HCT116 (cell line): ENCODE results near the gene TDRD3. TPM values are rescaled to one million over a fixed set of nuclear protein-coding genes. Genes with fewer than 3 reads are reported as not detected.

Experiments used
- ATAC-seq: fragments of 200-7000 bp; cut with Tn5 transposase; 2 replicates; pipeline ENCODE4 v1.9.1; 2020; ENCODE audit warnings: mild to moderate bottlenecking, moderate library complexity
- BruUV-seq: library from RNA; stranded (reverse); fragments of 400-500 nt; replicated peaks from 2 replicates; lab custom pipeline; 2021; lab: Mats Ljungman, UMichigan
- CTCF ChIA-PET: fragments of 300-600 bp; sonication (Branson Sonifier 250); formaldehyde crosslinking; loops from one replicate; lab custom pipeline; 2021; ENCODE audit warnings: antibody characterized with exemption; lab: Charles Lee
- POLR2A ChIA-PET: fragments of 300-600, 350-600 bp; sonication (Branson Sonifier 250); formaldehyde crosslinking; loops from one replicate; lab custom pipeline; 2021; ENCODE audit warnings: antibody characterized with exemption; lab: Charles Lee
- RAD21 ChIA-PET, 2 experiments: fragments of 300-600 bp; sonication (Branson Sonifier 250); formaldehyde crosslinking; loops; one replicate each; lab custom pipeline; 2023; ENCODE audit warnings: low total read pairs in 2 of 2; ENCODE audit not compliant: uncharacterized antibody in 2 of 2, unreplicated experiment in 2 of 2, low non-redundant PET in 1 of 2; lab: Charles Lee
- DNase-seq: peaks from one replicate; pipeline ENCODE4 v3.0.0-alpha.2; 2010; ENCODE audit warnings: low read depth, low spot score
- H2AFZ ChIP-seq: fragments of 200-600 bp; shearing (Covaris generic), sonication (generic); 2 replicates; pipeline ENCODE4 v1.6.1; 2017; ENCODE audit warnings: low read depth, mixed run types, mixed read lengths, antibody characterized with exemption, low read length; ENCODE audit not compliant: poor library complexity, severe bottlenecking
- H3K27ac ChIP-seq: 2 replicates; pipeline ENCODE4 v1.5.1; 2012; ENCODE audit warnings: low read depth, low read length
- H3K27me3 ChIP-seq: fragments of 200-600 bp; sonication (generic); 2 replicates; pipeline ENCODE4 v1.6.1; 2016; ENCODE audit warnings: mixed run types, low read length, mixed read lengths; ENCODE audit not compliant: insufficient read depth
- H3K36me3 ChIP-seq, 2 experiments: fragments of 200-500 bp in 1 of 2; fragments of 200-600 bp in 1 of 2; sonication (Bioruptor generic) in 1 of 2; sonication (generic) in 1 of 2; 2 replicates each; pipeline versions ENCODE4 v1.5.1 to v1.6.1; 2014 to 2016; ENCODE audit warnings: low read length in 2 of 2, inconsistent platforms in 1 of 2, mixed read lengths in 1 of 2, mixed run types in 1 of 2; ENCODE audit not compliant: insufficient read depth in 2 of 2, control insufficient read depth in 1 of 2
- H3K4me1 ChIP-seq, 2 experiments: fragments of 200-600 bp in 1 of 2; sonication (generic) in 1 of 2; 2 replicates each; pipeline versions ENCODE4 v1.5.1 to v1.6.1; 2012 to 2017; ENCODE audit warnings: low read length in 2 of 2, inconsistent platforms in 1 of 2, mild to moderate bottlenecking in 1 of 2, mixed read lengths in 1 of 2, mixed run types in 1 of 2, moderate library complexity in 1 of 2; ENCODE audit not compliant: insufficient read depth in 2 of 2, control insufficient read depth in 1 of 2
- H3K4me2 ChIP-seq: fragments of 200-600 bp; sonication (generic); 2 replicates; pipeline ENCODE4 v1.6.1; 2017; ENCODE audit warnings: mixed run types, low read length, mixed read lengths
- H3K4me3 ChIP-seq, 2 experiments: fragments of 200-600 bp in 1 of 2; sonication (generic) in 1 of 2; replicated peaks in 1 of 2; 2 replicates each; pipeline ENCODE4 v1.5.1; 2011 to 2016; ENCODE audit warnings: low read length in 2 of 2, control low read depth in 1 of 2, low read depth in 1 of 2, mild to moderate bottlenecking in 1 of 2, mixed read lengths in 1 of 2, mixed run types in 1 of 2
- H3K79me2 ChIP-seq: fragments of 200-600 bp; sonication (generic); 2 replicates; pipeline ENCODE4 v1.6.1; 2017; ENCODE audit warnings: mild to moderate bottlenecking, mixed run types, low read length, moderate library complexity, mixed read lengths; ENCODE audit not compliant: insufficient read depth
- H3K9ac ChIP-seq: fragments of 200-600 bp; sonication (generic); 2 replicates; pipeline ENCODE4 v1.6.1; 2016; ENCODE audit warnings: low read length, mixed read lengths
- H3K9me2 ChIP-seq: fragments of 200-600 bp; sonication (generic), shearing (Covaris generic); 2 replicates; pipeline ENCODE4 v1.6.1; 2017; ENCODE audit warnings: mixed run types, mild to moderate bottlenecking, moderate library complexity; ENCODE audit not compliant: insufficient read depth
- H3K9me3 ChIP-seq, 2 experiments: fragments of 200-500 bp in 1 of 2; fragments of 200-600 bp in 1 of 2; sonication (Bioruptor generic) in 1 of 2; sonication (generic) in 1 of 2; 2 replicates each; pipeline ENCODE4 v1.6.1; 2014 to 2017; ENCODE audit warnings: low read length in 2 of 2, mixed read lengths in 2 of 2, inconsistent platforms in 1 of 2, low read depth in 1 of 2, mild to moderate bottlenecking in 1 of 2, mixed run types in 1 of 2, moderate library complexity in 1 of 2; ENCODE audit not compliant: control insufficient read depth in 1 of 2, insufficient read depth in 1 of 2
- H4K20me1 ChIP-seq: fragments of 200-600 bp; sonication (generic), shearing (Covaris generic); 2 replicates; pipeline ENCODE4 v1.6.1; 2017; ENCODE audit warnings: mixed run types, mild to moderate bottlenecking, moderate library complexity; ENCODE audit not compliant: insufficient read depth
- ATF3 ChIP-seq: IDR thresholded peaks from 2 replicates; pipeline ENCODE4 v1.6.1; 2012
- EGR1 ChIP-seq: IDR thresholded peaks from 2 replicates; pipeline ENCODE4 v1.6.1; 2012; ENCODE audit warnings: low read depth
- ELF1 ChIP-seq: IDR thresholded peaks from 2 replicates; pipeline ENCODE4 v1.6.1; 2012; ENCODE audit warnings: low read depth, borderline replicate concordance
- EZH2 ChIP-seq: fragments of 200-600 bp; sonication (generic); IDR thresholded peaks from 2 replicates; pipeline ENCODE4 v1.6.1; 2017; ENCODE audit warnings: antibody characterized with exemption, mixed run types
- EZH2phosphoT487 ChIP-seq: fragments of 200-600 bp; IDR thresholded peaks from 2 replicates; pipeline ENCODE4 v1.6.1; 2018; ENCODE audit warnings: antibody characterized with exemption, borderline replicate concordance
- FOSL1 ChIP-seq: IDR thresholded peaks from 2 replicates; pipeline ENCODE4 v1.6.1; 2012; ENCODE audit warnings: low read depth
- JUND ChIP-seq: IDR thresholded peaks from 2 replicates; pipeline ENCODE4 v1.6.1; 2012
- POLR2AphosphoS5 ChIP-seq: IDR thresholded peaks from 2 replicates; pipeline ENCODE4 v1.6.1; 2011; ENCODE audit warnings: mild to moderate bottlenecking, low read depth, low read length, moderate library complexity
- REST ChIP-seq: IDR thresholded peaks from 2 replicates; pipeline ENCODE4 v1.6.1; 2012; ENCODE audit warnings: low read depth
- SIN3A ChIP-seq: IDR thresholded peaks from 2 replicates; pipeline ENCODE4 v1.6.1; 2012; ENCODE audit warnings: low read depth
- SP1 ChIP-seq: IDR thresholded peaks from 2 replicates; pipeline ENCODE4 v1.6.1; 2012; ENCODE audit warnings: low read depth
- SRF ChIP-seq: IDR thresholded peaks from 2 replicates; pipeline ENCODE4 v1.6.1; 2012; ENCODE audit warnings: low read depth
- YY1 ChIP-seq: IDR thresholded peaks from 2 replicates; pipeline ENCODE4 v1.6.1; 2011; ENCODE audit warnings: low read length, low read depth, moderate library complexity, mild to moderate bottlenecking; ENCODE audit not compliant: insufficient replicate concordance; ENCODE audit errors: extremely low read depth
- ZBTB33 ChIP-seq: IDR thresholded peaks from 2 replicates; pipeline ENCODE4 v1.6.1; 2011; ENCODE audit warnings: mild to moderate bottlenecking, low read length, moderate library complexity; ENCODE audit not compliant: insufficient replicate concordance; ENCODE audit errors: extremely low read depth
- ZFX ChIP-seq: fragments of 450-650 bp; IDR thresholded peaks from 2 replicates; pipeline ENCODE4 v1.6.1; 2017
- ZNF274 ChIP-seq: fragments of 200-500 bp; sonication (Bioruptor generic); IDR thresholded peaks from 2 replicates; pipeline ENCODE4 v1.6.1; 2014; ENCODE audit warnings: mild to moderate bottlenecking, low read depth, low read length, inconsistent platforms
- intact Hi-C: fragments of 100-400 bp; cut with micrococcal nuclease; formaldehyde crosslinking; loops from 2 replicates; pipeline ENCODE4 v1.10.0; 2022
- total RNA-seq: library from RNA; stranded (reverse); gene quantifications from one replicate; pipeline ENCODE4 v1.2.1, GENCODE V29; 2021; ENCODE audit not compliant: unreplicated experiment

TDRD3 gene
- total RNA-seq, 1 experiment from 2014 or later, result 16.9 TPM

- POLR2A ChIA-PET, result no interaction called here
- no peaks in the 10 kb centered on the region for H4K20me1 ChIP-seq
- H3K27me3 ChIP-seq, result no peaks in the 10 kb centered on the region
- no TSS peak for BruUV-seq
- TF ChIP-seq SIN3A (no peak), EZH2phosphoT487 (no peak), ZFX (no peak), JUND (no peak), ZBTB33 (no peak), SP1 (no peak)
- no peaks in the 10 kb centered on the region for H3K4me1 ChIP-seq
- no peak overlapping the region for H3K4me2 ChIP-seq
- H3K27ac ChIP-seq, result no peak overlapping the region
- intact Hi-C loops, result loop anchor here (5.0 kb wide), 2 partner anchors 526 to 1041 kb away; no protein-coding TSS in a partner anchor
- ATAC-seq (no peak), DNase-seq (no peak)
- CTCF ChIA-PET, result no interaction called here
- no peaks in the 10 kb centered on the region for H3K9me2 ChIP-seq
- no peak overlapping the region for H3K4me3 ChIP-seq
- no peaks in the 10 kb centered on the region for H3K36me3 ChIP-seq
- no peak overlapping the region for H3K9ac ChIP-seq
- H2AFZ ChIP-seq, result no peak overlapping the region
- peaks cover 5% of the 10 kb centered on the region for H3K79me2 ChIP-seq
- RAD21 ChIA-PET, result no interaction called here
- no peaks in the 10 kb centered on the region for H3K9me3 ChIP-seq
Measured at GRCh38 chr13:60433505-60433904, 36.5 kb downstream of the TDRD3 start.

GRCh38 chr13:60435762-60436374 lies 38.8 kb downstream of the TDRD3 start:
- intact Hi-C loops, result no loop called here
- TF ChIP-seq REST, result no peak
- no peak for TF ChIP-seq EZH2
- TF ChIP-seq FOSL1, result no peak
- no peak for TF ChIP-seq SIN3A
- TF ChIP-seq ATF3, result no peak
- TF ChIP-seq POLR2AphosphoS5, result no peak
- no peak for TF ChIP-seq SRF
- no peak for TF ChIP-seq EGR1
- no peak for TF ChIP-seq ELF1
- no peak for TF ChIP-seq ZNF274
- TF ChIP-seq YY1, result no peak

More at GRCh38 chr13:60435762-60436374, 38.8 kb downstream of the TDRD3 start:
- ChIA-PET POLR2A (no interaction called here), RAD21 (no interaction called here), CTCF (no interaction called here)
- no peaks in the 10 kb centered on the region for H3K4me1 ChIP-seq
- ATAC-seq (no peak), DNase-seq (no peak)
- no peak overlapping the region for H3K4me3 ChIP-seq
- no peak overlapping the region for H3K9ac ChIP-seq
- no peak overlapping the region for H3K4me2 ChIP-seq
- no peaks in the 10 kb centered on the region for H3K36me3 ChIP-seq
- no peaks in the 10 kb centered on the region for H4K20me1 ChIP-seq
- H3K79me2 ChIP-seq, result peaks cover 5% of the 10 kb centered on the region; the same call in 1 of the 2 replicates
- no peak overlapping the region for H3K27ac ChIP-seq
- no peaks in the 10 kb centered on the region for H3K9me3 ChIP-seq
- H2AFZ ChIP-seq, result no peak overlapping the region
- no TSS peak for BruUV-seq
- H3K9me2 ChIP-seq, result no peaks in the 10 kb centered on the region
- no peaks in the 10 kb centered on the region for H3K27me3 ChIP-seq
